ENCODE measurements around the gene LRTM2. TPM values are rescaled to one million over a fixed set of nuclear protein-coding genes. Genes with fewer than 3 reads are reported as not detected.
A peak's percentile ranks its signal among the peaks of the same experiment; 100 is the strongest.

The LRTM2 gene
- total and polyA plus RNA-seq, 11 donors: not detected

- ATAC-seq (no peak), DNase-seq (peak in 3 of 5 donors; percentile 9 to 46 (median 20))
- TF ChIP-seq POLR2A (IDR thresholded peaks at IDR 0.05) (no peak), CTCF (IDR thresholded peaks at IDR 0.05) (no peak)
- Histone ChIP-seq H3K27me3 (no peaks in the 10 kb centered on the region), H3K27ac (no peak overlapping the region), H3K36me3 (no peaks in the 10 kb centered on the region), H3K4me1 (peaks cover 0 to 39% (median 21%) of the 10 kb centered on the region in 12 donors), H3K4me3 (no peak overlapping the region), H3K9me3 (no peaks in the 10 kb centered on the region)
- intact Hi-C loops (cut with DNase I): loop anchor here in 3 of 10 donors (2.0 to 10.0 kb wide), 4 partner anchors 137 to 473 kb away; no protein-coding TSS in a partner anchor
- 70 to 81% (median 77%) methylated on average over 15 to 16 of the region's 16 CpGs for WGBS, 4 donors
Observed at GRCh38 chr12:1801303-1801975, 18.9 kb upstream of the LRTM2 start.

- H3K27me3 ChIP-seq: no peaks in the 10 kb centered on the region
- WGBS, 4 donors: 64 to 76% (median 70%) methylated on average over 7 of the region's 7 CpGs
- H3K36me3 ChIP-seq: no peaks in the 10 kb centered on the region
- DNase-seq (peak in 1 of 5 donors; percentile 47), ATAC-seq (no peak)
- no peak overlapping the region for H3K4me3 ChIP-seq
- peaks cover 0 to 31% (median 15%) of the 10 kb centered on the region in 12 donors for H3K4me1 ChIP-seq
- intact Hi-C loops (cut with DNase I): loop anchor here in 3 of 10 donors (10.0 kb wide), 3 partner anchors 221 to 471 kb away; no protein-coding TSS in a partner anchor
- H3K27ac ChIP-seq: peak overlapping the region in 1 of 12 donors; percentile 24
- no peaks in the 10 kb centered on the region for H3K9me3 ChIP-seq
- TF ChIP-seq POLR2A (IDR thresholded peaks at IDR 0.05) (no peak), CTCF (IDR thresholded peaks at IDR 0.05) (no peak)
Observed at GRCh38 chr12:1803736-1804135, 16.6 kb upstream of the LRTM2 start.

GRCh38 chr12:1804545-1805332, 15.6 kb upstream of the LRTM2 start:
- WGBS, 4 donors: 63 to 67% (median 67%) methylated on average over 25 of the region's 25 CpGs
- Histone ChIP-seq H3K27me3 (no peaks in the 10 kb centered on the region), H3K27ac (peak overlapping the region in 6 of 12 donors; percentile 43 to 73 (median 56)), H3K9me3 (no peaks in the 10 kb centered on the region), H3K4me1 (peaks cover 0 to 31% (median 16%) of the 10 kb centered on the region in 12 donors), H3K4me3 (no peak overlapping the region), H3K36me3 (no peaks in the 10 kb centered on the region)
- ATAC-seq (peak; percentile 80 to 91 (median 84)), DNase-seq (peak; percentile 91 to 94 (median 92))
- intact Hi-C loops (cut with DNase I): loop anchor here in 4 of 10 donors (5.0 to 10.0 kb wide), 4 partner anchors 113 to 470 kb away; partner anchors contain the start of gene CACNA2D4 (in 1 of the 4)
- TF ChIP-seq POLR2A (IDR thresholded peaks at IDR 0.05) (no peak), CTCF (IDR thresholded peaks at IDR 0.05) (no peak)
